Left colon (tissue), 2 donors: Measurements from ENCODE around the gene ZNF582. TPM values are rescaled to one million over a fixed set of nuclear protein-coding genes. Genes with fewer than 3 reads are reported as not detected.
A peak's percentile ranks its signal among the peaks of the same experiment; 100 is the strongest.

Experiments used
- ATAC-seq: fragments of 200-7000 bp; cut with Tn5 transposase; one replicate; pipeline ENCODE4 v1.9.1; 2020; ENCODE audit warnings: mild to moderate bottlenecking, moderate library complexity
- DNase-seq, 2 donors: peaks; one replicate each; pipeline ENCODE4 v3.0.0-alpha.2; 2020
- intact Hi-C, 2 donors: fragments of 100-400 bp; cut with DNase I in 1 of 2; cut with micrococcal nuclease in 1 of 2; formaldehyde crosslinking; loops; one replicate each; pipeline versions ENCODE4 v1.11.2 to v1.14.0; 2022; cut with DNase I, micrococcal nuclease
- long read RNA-seq: library from polyadenylated mRNA; unstranded; transcript quantifications from one replicate; pipeline ENCODE4 v2.0.0, GENCODE V29; 2021
- total RNA-seq, 2 donors: library from RNA; stranded (reverse); fragmentation: NEBNext Ultra II Directional; extraction: Animal tissue kit (Norgen Biotek cat#: 25700); gene quantifications; one replicate each; pipeline ENCODE4 v1.2.1, GENCODE V29; 2021
- donor health status: DM: no; HTN: no; CAD: no.
- donor health status: DM: yes; HTN: yes; CAD: no.

Gene ZNF582
- 1 to 10 TPM; 1.1 to 1.3 TPM for total RNA-seq
- long read RNA-seq, partial matches to known transcripts, result 0 of 3 reads
- long read RNA-seq, other reads (novel, unspliced or antisense), result 1 of 3 reads

DNA sequence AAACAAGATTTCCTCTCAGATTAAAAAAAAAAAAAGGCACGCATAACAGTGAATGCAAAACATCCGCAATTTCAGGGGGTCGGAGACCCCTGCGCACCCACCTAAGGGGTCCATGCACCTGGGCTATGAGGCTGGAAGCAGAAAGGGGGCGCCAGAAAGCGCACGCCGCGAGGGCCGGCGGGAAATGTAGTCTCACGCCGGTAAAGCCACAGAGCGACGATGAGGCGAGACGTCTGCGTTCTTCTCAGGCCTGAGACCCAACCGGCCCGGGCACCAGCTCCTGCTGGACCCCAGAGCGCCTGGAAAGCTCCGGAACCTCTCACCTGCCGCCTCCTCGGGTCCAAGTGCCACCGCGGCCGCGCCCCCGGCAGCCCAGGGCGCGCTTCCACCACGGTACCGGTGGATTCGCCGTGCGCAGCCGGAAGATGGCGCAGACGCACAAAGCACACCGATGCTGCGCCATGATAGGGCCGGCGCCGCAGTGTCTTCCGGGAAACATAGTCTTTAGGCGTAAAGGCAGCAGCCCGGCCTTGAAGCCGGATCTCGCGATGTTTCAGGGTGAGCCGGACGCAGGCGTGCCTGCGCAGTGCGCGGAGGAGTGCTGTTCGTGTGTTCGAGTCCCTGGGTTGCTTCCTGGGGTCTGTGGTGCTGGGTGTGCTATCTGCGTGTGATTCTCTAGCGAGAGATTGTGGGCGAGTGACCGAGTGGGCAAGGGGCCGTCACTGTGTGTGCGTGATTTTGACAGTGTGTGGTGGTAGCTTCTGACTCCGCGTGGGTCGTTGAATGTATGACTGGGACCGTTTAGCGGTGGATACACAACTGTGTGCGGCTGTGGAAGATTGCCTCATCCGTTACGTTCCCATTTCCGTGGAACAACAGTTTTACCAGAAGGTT is at the start of gene ZNF582:
Gene ZNF582, minus strand, starts transcription at position 416 of the 894 bp plus-strand sequence. CDS start 1,782 bp downstream, outside the sequence.
- ATAC-seq, result peak; percentile 99
- intact Hi-C loops, result no loop called here
- peak; percentile 94 to 96 for DNase-seq

- intact Hi-C loops, result no loop called here
- DNase-seq (no peak), ATAC-seq (no peak)
These were observed 48.0 kb upstream of the ZNF582 start for GRCh38 chr19:56441206-56441792.

- DNase-seq (no peak), ATAC-seq (no peak)
- intact Hi-C loops, result no loop called here
These were observed 30.6 kb upstream of the ZNF582 start for GRCh38 chr19:56423985-56424353.

DNA sequence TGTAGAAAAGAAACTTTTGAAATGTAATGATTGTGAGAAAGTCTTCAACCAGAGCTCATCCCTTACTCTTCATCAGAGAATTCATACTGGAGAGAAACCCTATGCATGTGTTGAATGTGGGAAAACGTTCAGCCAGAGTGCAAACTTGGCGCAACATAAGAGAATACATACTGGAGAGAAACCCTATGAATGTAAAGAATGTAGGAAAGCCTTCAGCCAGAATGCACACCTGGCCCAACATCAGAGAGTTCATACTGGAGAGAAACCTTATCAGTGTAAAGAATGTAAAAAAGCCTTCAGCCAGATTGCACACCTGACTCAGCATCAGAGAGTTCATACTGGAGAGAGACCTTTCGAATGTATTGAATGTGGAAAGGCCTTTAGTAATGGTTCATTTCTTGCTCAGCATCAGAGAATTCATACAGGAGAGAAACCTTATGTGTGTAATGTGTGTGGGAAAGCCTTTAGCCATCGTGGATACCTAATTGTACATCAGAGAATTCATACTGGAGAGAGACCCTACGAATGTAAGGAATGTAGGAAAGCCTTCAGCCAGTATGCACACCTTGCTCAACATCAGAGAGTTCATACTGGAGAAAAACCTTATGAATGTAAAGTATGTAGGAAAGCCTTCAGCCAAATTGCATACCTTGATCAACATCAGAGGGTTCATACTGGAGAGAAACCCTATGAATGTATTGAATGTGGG is 30.1 kb upstream of the ZNF582 start:
- ATAC-seq, result no peak
- intact Hi-C loops, result no loop called here
- no peak for DNase-seq

DNA sequence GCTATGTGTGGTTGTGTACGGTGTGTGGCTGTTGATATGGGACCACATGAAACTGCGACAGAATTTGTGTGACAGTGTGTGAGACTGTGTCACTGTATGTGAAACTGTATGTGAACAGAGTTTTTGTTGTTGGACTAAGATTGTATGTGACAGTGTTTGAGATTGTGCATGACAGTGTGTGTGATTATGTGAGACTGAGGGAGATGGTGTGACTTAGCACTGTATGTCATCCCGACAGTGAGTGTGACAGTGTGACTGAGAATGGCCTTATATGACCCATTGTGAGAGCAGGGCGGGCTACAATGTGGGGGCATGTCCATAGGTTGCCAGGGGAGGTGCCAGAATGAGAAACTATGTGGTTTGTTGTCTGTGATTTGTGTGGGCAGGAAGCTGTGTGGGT is 11.7 kb upstream of the ZNF582 start:
- intact Hi-C loops, result no loop called here
- no peak for ATAC-seq
- no peak for DNase-seq

DNA sequence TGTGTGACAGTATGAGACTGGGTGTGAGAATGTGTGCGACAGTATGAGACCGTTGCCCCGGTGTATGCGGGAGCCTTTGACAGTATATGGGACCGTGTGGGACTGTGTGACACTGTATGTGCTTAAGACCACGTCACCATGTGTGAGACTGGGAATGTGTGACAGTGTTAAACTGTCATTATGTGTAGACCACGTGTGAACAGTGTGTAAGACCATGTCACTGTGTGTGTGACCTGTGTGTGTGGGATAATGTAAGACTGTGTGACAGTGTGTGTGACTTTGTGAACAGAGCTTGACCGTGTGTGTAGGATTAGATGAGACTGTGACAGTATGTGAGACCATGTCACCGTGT is 11.3 kb upstream of the ZNF582 start:
- intact Hi-C loops, result no loop called here
- ATAC-seq (no peak), DNase-seq (peak in 1 of 2 donors; percentile 6)

GRCh38 chr19:56403764-56404704 is 10.7 kb upstream of the ZNF582 start, which contains the start of gene ZNF583:
ZNF583 (plus strand) TSS chr19:56404332; CDS start chr19:56407115, 2,783 bp downstream.
- intact Hi-C loops, result no loop called here
- ATAC-seq, result peak; percentile 97
- DNase-seq, result peak; percentile 92 to 94

GRCh38 chr19:56403261-56403660 is 9.9 kb upstream of the ZNF582 start:
- intact Hi-C loops, result no loop called here
- DNase-seq (no peak), ATAC-seq (no peak)

DNA sequence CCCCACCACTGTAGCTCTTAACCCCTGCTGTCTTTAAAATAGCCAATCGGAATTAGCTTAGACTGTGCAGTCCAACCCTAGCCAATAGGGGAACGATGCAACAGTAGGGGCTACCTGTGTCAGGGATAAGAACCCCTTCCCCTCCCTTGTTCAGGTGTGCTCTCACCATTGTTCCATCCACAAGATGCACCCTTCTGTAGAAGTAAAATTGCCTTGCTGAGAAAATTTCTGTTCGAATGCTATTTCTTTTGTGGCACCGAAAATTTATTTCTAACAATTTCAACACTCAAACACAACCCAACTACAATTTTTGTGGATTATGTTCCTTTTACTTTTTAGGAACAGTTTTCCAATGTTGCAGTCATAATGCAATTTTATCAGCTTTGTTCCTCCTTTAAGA is 7.2 kb upstream of the ZNF582 start:
- no peak for DNase-seq
- intact Hi-C loops, result no loop called here
- no peak for ATAC-seq

GRCh38 chr19:56398809-56399208 is 5.5 kb upstream of the ZNF582 start:
- intact Hi-C loops, result no loop called here
- ATAC-seq, result no peak
- DNase-seq, result no peak

DNA sequence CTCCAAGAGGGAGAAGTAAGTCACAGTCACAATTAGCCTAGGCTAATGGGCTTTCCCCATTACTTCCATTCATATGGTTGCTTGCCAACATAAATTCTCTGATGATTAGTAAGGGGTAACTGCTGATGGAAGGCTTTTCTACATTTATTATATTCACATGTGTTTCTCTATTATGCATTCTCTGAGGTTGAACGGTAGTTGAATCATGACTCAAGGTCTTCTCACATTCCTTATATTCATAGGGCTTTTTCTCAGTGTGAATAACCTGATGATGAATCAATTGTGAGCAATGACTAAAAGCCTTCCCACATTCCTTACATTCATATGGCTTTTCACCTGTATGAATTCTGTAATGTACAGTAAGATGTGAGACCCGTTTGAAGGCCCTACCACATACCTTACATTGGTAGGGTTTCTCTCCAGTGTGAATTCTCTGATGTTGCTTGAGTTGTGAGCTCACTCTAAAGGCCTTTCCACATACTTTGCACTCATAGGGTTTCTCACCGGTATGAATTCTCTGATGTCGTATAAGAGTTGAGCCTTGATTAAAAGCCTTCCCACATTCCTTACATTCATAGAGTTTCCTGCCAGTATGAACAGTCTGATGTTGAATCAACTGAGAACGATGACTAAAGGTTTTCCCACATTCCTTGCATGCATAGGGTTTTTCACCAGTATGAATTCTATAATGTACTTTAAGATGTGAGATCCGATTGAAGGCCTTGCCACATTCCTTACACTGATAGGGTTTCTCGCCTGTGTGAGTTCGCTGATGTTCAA is 9.3 kb downstream of the ZNF582 start:
- ATAC-seq (no peak), DNase-seq (no peak)
- intact Hi-C loops, result no loop called here

- no peak for DNase-seq
- intact Hi-C loops, result no loop called here
- ATAC-seq, result no peak
These were observed 16.0 kb downstream of the ZNF582 start for GRCh38 chr19:56377105-56377924.

GRCh38 chr19:56372281-56372680 is 21.1 kb downstream of the ZNF582 start:
- ATAC-seq (no peak), DNase-seq (no peak)
- intact Hi-C loops, result no loop called here

DNA sequence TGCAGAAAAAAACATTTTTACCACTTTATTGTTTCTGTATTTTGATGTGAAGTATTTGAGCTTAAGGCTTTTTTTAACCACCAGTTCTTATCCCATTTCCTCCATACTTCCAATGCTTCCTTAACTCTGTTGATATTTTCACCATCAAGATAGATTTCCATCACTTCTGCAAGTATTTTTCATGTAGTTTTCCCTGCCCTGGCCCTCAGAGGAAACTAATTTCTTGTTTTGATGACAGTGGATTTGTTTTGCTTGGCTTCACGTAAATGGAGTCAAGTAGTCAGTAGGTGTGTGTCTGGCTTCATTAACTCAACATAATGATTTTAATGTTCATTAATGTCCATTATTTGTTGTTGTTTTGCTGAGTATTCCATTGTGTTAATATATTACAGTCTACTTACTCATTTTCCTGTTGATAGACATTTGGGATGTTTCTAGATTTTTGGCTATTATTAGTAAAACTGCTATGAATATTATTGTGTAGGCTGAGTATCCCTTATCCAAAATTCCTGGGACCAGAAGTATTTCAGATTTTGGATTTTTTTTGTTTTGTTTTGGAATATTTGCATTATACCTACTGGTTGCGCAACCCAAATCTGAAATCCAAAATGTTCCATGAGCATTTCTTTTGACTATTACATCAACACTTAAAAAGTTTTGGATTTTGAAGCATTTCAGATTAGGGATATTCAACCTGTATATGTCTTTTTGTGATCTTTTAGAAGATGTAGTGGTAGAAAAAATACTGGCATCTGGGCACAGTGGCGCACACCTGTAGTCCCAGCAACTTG is 23.3 kb downstream of the ZNF582 start:
- intact Hi-C loops, result no loop called here
- DNase-seq (no peak), ATAC-seq (no peak)

DNA sequence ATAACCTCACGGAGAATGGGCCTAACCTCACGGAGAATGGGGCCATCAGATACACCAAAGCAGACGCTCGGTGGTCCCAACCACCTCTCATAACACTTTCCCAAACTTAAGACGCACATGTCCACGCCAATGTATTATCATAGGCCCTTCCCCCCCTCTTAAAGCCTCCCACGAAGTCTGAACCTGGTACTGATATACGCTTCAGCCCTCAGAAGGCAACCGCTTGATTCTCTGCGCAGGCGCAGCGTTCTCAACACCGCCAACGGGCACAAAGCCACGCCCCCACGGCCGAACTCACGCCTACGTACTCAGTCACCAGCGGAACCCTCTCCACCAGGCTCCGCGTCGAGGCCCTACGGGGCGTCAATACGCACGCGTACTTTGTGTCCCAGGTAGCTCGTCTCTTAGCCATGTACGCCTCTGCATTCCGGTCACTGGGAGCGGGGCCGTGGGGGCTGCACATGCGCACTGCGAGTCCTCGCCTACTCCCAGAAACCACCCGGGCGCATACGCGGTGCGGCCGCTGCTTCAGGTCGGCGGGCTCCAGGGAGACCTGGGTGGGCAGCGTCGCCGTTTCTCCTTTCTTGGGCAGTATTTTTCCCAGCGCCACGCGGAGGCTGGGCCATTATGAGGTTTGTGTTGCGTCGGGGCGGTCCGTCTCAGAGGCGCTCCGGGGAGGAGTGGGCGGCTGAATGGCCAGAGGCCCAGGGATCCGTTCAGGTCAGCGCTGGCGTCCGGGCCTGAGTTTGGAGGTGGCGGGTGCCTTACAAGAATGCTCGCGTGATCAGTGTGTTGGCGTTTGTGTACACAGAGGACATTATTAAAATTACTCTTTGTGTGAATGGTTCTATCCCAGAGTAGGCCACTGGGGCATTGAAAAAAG is 25.3 kb downstream of the ZNF582 start:
- peak; percentile 88 to 90 for DNase-seq
- intact Hi-C loops, result no loop called here

More for the DNA sequence above, 25.3 kb downstream of the ZNF582 start:
- peak; percentile 97 for ATAC-seq
